Muscle of back (tissue), 11 donors: ENCODE results near the gene GAL. TPM values are rescaled to one million over a fixed set of nuclear protein-coding genes. Genes with fewer than 3 reads are reported as not detected.

Experiments
- DNase-seq, 3 donors: peaks; one replicate each; pipeline versions ENCODE4 v3.0.0 to v3.0.0-alpha.2; 2013
- polyA plus RNA-seq, 10 donors: library from polyadenylated mRNA; unstranded; fragments of 120-200 nt; gene quantifications; one replicate each; pipeline ENCODE4 v1.2.1, GENCODE V29; 2013; ENCODE audit not compliant: insufficient read length in 10 of 10

The GAL gene
- polyA plus RNA-seq, 10 donors = 0.36 to 1.3 (median 0.51) TPM; not detected in 3

GRCh38 chr11:68678031-68678441 lies 6.3 kb upstream of the GAL start:
- no peak for DNase-seq

GRCh38 chr11:68680541-68681231 lies 3.7 kb upstream of the GAL start:
- DNase-seq = no peak

- no peak for DNase-seq
Observed at GRCh38 chr11:68682531-68682961, 1.8 kb upstream of the GAL start.

GRCh38 chr11:68683121-68683520 lies 1.2 kb upstream of the GAL start:
- no peak for DNase-seq

GRCh38 chr11:68683536-68684384 lies 584 bp upstream of the GAL start:
- no peak for DNase-seq

GRCh38 chr11:68685656-68686380 lies 1.5 kb downstream of the GAL start:
- DNase-seq = no peak

GRCh38 chr11:68686486-68686885 lies 2.1 kb downstream of the GAL start:
- no peak for DNase-seq

GRCh38 chr11:68687311-68687710 lies 3.0 kb downstream of the GAL start:
- DNase-seq = peak in 2 of 3 donors; percentile 18 to 51

GRCh38 chr11:68687986-68688385 lies 3.6 kb downstream of the GAL start:
- no peak for DNase-seq

- no peak for DNase-seq
Observed at GRCh38 chr11:68688881-68689280, 4.5 kb downstream of the GAL start.

GRCh38 chr11:68689737-68690625 lies 5.6 kb downstream of the GAL start:
- no peak for DNase-seq

GRCh38 chr11:68690671-68691401 lies 6.5 kb downstream of the GAL start:
- DNase-seq = no peak

- no peak for DNase-seq
Observed at GRCh38 chr11:68691402-68691784, 7.0 kb downstream of the GAL start.

GRCh38 chr11:68692115-68692514 lies 7.8 kb downstream of the GAL start:
- DNase-seq = no peak

GRCh38 chr11:68692871-68693483 lies 8.6 kb downstream of the GAL start:
- DNase-seq = no peak

GRCh38 chr11:68693484-68693882 lies 9.1 kb downstream of the GAL start:
- DNase-seq = no peak

GRCh38 chr11:68694431-68695297 lies 10.3 kb downstream of the GAL start:
- DNase-seq = no peak

GRCh38 chr11:68695531-68695930 lies 11.2 kb downstream of the GAL start:
- no peak for DNase-seq

GRCh38 chr11:68698993-68699392 lies 14.6 kb downstream of the GAL start:
- DNase-seq = no peak
